Fibroblast of villous mesenchyme (primary cell): ENCODE results near the gene ARL4C. TPM values are rescaled to one million over a fixed set of nuclear protein-coding genes. Genes with fewer than 3 reads are reported as not detected.
A peak's percentile ranks its signal among the peaks of the same experiment; 100 is the strongest.

Experiments used
- DNase-seq: peaks from one replicate; pipeline ENCODE4 v3.0.0-alpha.2; 2010; ENCODE audit warnings: low read depth
- H3K4me3 ChIP-seq: 2 replicates; pipeline ENCODE4 v1.5.1; 2011; ENCODE audit warnings: low read depth, mild to moderate bottlenecking, low read length
- CTCF ChIP-seq: IDR thresholded peaks from 2 replicates; pipeline ENCODE4 v1.5.1; 2012; ENCODE audit warnings: low read depth, mild to moderate bottlenecking, low read length; ENCODE audit not compliant: insufficient read depth
- total RNA-seq: library from RNA; depleted of rRNA; stranded (reverse); fragments of >200 nt; gene quantifications from 2 replicates; pipeline ENCODE4 v1.2.3, GENCODE V29; 2012

ARL4C gene
- total RNA-seq, 1 donor = 16.4 TPM

- DNase-seq = no peak
- no peak for TF ChIP-seq CTCF
- peak overlapping the region; percentile 23 for H3K4me3 ChIP-seq
Observed at GRCh38 chr2:234493796-234494195, 3.1 kb downstream of the ARL4C start.

DNA sequence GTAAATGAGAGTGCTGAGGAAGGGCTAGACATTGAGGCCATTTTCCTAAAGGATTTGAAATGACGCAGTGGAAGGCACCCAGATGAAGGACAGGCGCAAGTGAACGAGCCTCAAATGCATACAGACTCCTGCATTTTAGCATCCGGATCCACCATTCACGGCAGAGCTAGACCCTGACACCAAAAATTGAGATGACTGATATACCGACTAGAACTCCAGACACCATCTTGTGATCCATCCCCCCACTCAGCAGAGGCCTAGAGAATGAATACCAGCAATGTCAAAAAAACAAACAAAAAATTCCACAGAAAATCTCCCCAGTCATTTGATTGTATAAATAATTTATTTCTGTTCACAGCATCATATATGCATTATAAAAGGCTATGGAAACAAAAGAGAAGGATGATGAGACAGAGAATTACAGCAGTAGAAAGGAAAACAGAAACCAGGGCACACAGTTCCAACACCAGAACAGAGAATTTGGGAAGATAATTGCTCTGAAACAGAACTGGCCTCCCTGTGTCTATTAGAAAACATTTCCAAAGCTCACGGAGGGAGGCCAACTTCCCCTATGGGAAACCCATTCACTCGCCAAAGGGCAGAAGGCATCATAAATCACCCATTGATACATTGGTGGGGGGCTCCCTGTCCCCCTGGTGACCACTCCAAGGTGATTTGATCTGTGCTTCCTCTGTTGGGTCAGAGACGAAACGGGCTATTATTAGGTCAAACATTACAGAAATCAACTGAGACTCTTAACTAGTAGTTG, 4.0 kb downstream of the ARL4C start:
- TF ChIP-seq CTCF = no peak
- no peak for DNase-seq
- H3K4me3 ChIP-seq = no peak overlapping the region

DNA sequence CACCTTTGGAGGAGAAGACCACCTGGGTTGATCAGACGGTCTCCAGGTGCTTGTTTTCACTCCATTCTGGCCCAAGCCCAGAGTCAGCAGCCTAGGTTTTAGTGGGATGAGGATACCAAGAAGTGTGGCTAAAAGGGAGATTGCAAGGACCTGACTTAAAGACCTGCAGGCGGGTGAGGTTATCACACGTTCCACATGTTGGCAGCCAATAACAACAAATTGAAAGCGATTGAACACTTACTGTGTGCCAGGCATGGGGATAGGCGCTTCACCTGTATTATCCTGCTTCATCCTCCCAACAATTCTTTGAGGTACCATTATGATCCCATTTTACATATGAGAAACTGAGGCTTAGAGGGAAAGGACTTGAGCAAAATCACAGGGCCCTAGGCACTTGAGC, 5.0 kb downstream of the ARL4C start:
- no peak for TF ChIP-seq CTCF
- no peak overlapping the region for H3K4me3 ChIP-seq
- DNase-seq = no peak

DNA sequence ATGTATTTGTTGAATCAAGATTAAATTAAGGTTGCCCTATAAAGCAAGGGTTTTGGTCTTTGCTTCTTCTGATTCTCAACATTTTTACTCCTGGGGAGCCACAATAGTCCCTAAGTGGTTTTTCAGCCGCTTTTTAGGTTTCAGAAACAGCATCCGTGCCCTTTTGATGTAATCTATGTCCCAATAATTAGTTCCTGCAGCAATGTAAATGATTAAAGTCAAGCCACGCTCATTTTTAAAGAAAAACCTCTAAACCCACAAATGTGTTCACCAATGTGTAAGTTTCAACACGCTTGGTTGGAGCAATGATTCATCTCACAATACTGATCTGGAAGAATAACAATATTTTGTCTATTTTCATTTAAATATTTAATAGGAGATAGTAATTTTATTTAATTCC, 5.6 kb downstream of the ARL4C start:
- no peak for TF ChIP-seq CTCF
- H3K4me3 ChIP-seq = no peak overlapping the region
- no peak for DNase-seq

DNA sequence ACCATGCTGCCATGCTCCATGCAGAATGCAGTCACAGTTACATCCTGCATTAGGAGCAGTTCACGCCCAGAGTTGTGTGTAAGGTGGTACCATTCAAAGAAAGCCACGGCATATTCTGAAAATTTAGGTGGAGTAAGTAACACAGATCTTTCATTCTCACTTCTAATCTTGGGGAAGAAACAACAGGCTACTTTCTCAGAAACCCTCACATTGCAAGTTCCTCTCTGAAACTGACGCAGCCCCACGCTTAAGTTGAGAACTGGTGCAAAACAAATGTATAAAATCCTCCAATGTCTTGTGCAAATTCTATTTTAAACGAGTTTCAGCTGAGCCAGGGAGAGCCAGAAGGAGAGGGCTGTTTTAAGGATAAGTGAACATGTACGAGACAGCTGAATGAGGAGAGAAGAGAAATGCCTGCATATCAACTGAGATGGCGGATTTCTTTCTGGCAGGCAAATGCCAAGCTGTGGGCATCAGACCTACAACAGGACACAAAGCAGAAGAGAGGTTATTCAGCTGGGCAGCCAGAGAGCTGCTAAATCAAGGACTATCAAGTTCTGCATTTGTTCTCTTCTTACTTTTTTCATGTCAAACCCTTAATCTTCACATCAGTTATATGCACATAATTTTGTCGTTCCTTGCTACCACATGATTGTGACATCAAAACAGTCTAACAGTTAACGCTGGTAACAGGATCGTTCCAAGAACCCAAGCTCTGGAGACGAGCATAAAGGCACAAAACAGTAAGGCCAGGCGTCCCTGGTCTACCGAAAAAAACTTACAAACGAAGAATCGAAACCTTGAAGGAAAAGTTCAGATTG, 6.4 kb downstream of the ARL4C start:
- TF ChIP-seq CTCF = no peak
- H3K4me3 ChIP-seq = no peak overlapping the region
- DNase-seq = no peak

GRCh38 chr2:234488913-234489451, 7.9 kb downstream of the ARL4C start:
- H3K4me3 ChIP-seq = no peak overlapping the region
- DNase-seq = no peak
- no peak for TF ChIP-seq CTCF
